Measurements from ENCODE around the gene TMEM266.

Gene TMEM266

GRCh38 chr15:76181705-76182107 is 121.9 kb downstream of the TMEM266 start:
- DNase-seq (ENCODE audit: low read depth, low spot score) = no peak

GRCh38 chr15:76183930-76184649 is 124.3 kb downstream of the TMEM266 start:
- DNase-seq (ENCODE audit: low read depth, low spot score) = no peak

- no peak for DNase-seq (ENCODE audit: low read depth, low spot score)
These were observed 124.9 kb downstream of the TMEM266 start for GRCh38 chr15:76184650-76185035.

GRCh38 chr15:76185716-76186115 is 125.9 kb downstream of the TMEM266 start:
- DNase-seq (ENCODE audit: low read depth, low spot score) = peak; percentile 75

- DNase-seq (ENCODE audit: low read depth, low spot score) = no peak
These were observed 127.4 kb downstream of the TMEM266 start for GRCh38 chr15:76187163-76187562.

GRCh38 chr15:76189106-76189505 is 129.3 kb downstream of the TMEM266 start:
- DNase-seq (ENCODE audit: low read depth, low spot score) = no peak

GRCh38 chr15:76190070-76190564 is 130.3 kb downstream of the TMEM266 start:
- no peak for DNase-seq (ENCODE audit: low read depth, low spot score)

GRCh38 chr15:76190751-76191538 is 131.2 kb downstream of the TMEM266 start:
- peak; percentile 90 for DNase-seq (ENCODE audit: low read depth, low spot score)

- DNase-seq (ENCODE audit: low read depth, low spot score) = peak; percentile 44
These were observed 131.9 kb downstream of the TMEM266 start for GRCh38 chr15:76191539-76192244.

- DNase-seq (ENCODE audit: low read depth, low spot score) = no peak
These were observed 132.9 kb downstream of the TMEM266 start for GRCh38 chr15:76192715-76193114.

- no peak for DNase-seq (ENCODE audit: low read depth, low spot score)
These were observed 134.1 kb downstream of the TMEM266 start for GRCh38 chr15:76193934-76194333.

GRCh38 chr15:76195506-76196268 is 135.9 kb downstream of the TMEM266 start:
- DNase-seq (ENCODE audit: low read depth, low spot score) = no peak

GRCh38 chr15:76196269-76197231 is 136.8 kb downstream of the TMEM266 start:
- DNase-seq (ENCODE audit: low read depth, low spot score) = peak; percentile 63

- no peak for DNase-seq (ENCODE audit: low read depth, low spot score)
These were observed 138.1 kb downstream of the TMEM266 start for GRCh38 chr15:76197703-76198455.

GRCh38 chr15:76198456-76199105 is 138.8 kb downstream of the TMEM266 start:
- DNase-seq (ENCODE audit: low read depth, low spot score) = no peak

- DNase-seq (ENCODE audit: low read depth, low spot score) = no peak
These were observed 139.6 kb downstream of the TMEM266 start for GRCh38 chr15:76199106-76200082.

GRCh38 chr15:76200083-76200465 is 140.3 kb downstream of the TMEM266 start:
- no peak for DNase-seq (ENCODE audit: low read depth, low spot score)

- DNase-seq (ENCODE audit: low read depth, low spot score) = peak; percentile 63
These were observed 140.9 kb downstream of the TMEM266 start for GRCh38 chr15:76200641-76201105.
